PC-3 (cell line): ENCODE data around the gene ABCG2. TPM values are rescaled to one million over a fixed set of nuclear protein-coding genes. Genes with fewer than 3 reads are reported as not detected.

Experiments used
- ATAC-seq: fragments of 200-7000 bp; cut with Tn5 transposase; 2 replicates; pipeline ENCODE4 v1.9.1; 2020; ENCODE audit warnings: mild to moderate bottlenecking, moderate library complexity
- BruUV-seq: library from RNA; stranded (reverse); fragments of 400-500 nt; replicated peaks from 2 replicates; lab custom pipeline; 2021; lab: Mats Ljungman, UMichigan
- CTCF ChIA-PET: fragments of 300-600 bp; sonication (Branson Sonifier 250); formaldehyde crosslinking; loops from one replicate; lab custom pipeline; 2022; ENCODE audit warnings: antibody characterized with exemption; lab: Charles Lee
- POLR2A ChIA-PET: fragments of 300-600 bp; sonication (Branson Sonifier 250); formaldehyde crosslinking; loops from one replicate; lab custom pipeline; 2022; ENCODE audit warnings: antibody characterized with exemption; ENCODE audit not compliant: unreplicated experiment; lab: Charles Lee
- DNase-seq: peaks from one replicate; pipeline ENCODE4 v3.0.0-alpha.2; 2015
- H2AFZ ChIP-seq: fragments of 300-600 bp; sonication (generic); 2 replicates; pipeline ENCODE4 v1.6.0; 2016; ENCODE audit warnings: antibody characterized with exemption, low read length
- H3F3A ChIP-seq: fragments of 300-600 bp; sonication (generic); one replicate; pipeline ENCODE4 v1.6.0; 2017; ENCODE audit warnings: antibody characterized with exemption, low read length, control low read depth, mild to moderate bottlenecking; ENCODE audit not compliant: unreplicated experiment
- H3K27ac ChIP-seq: fragments of 300-600 bp; sonication (generic); 2 replicates; pipeline ENCODE4 v1.5.1; 2016; ENCODE audit warnings: mild to moderate bottlenecking, low read length
- H3K27me3 ChIP-seq: fragments of 300-600 bp; sonication (generic); 2 replicates; pipeline ENCODE4 v1.6.1; 2016; ENCODE audit warnings: low read length, mixed read lengths
- H3K36me3 ChIP-seq: fragments of 300-600 bp; sonication (generic); 2 replicates; pipeline ENCODE4 v1.6.1; 2016; ENCODE audit warnings: low read depth, mixed run types, low read length, mixed read lengths
- H3K4me1 ChIP-seq: fragments of 300-600 bp; sonication (generic); 2 replicates; pipeline ENCODE4 v1.5.1; 2016; ENCODE audit warnings: low read length; ENCODE audit not compliant: insufficient read depth
- H3K4me2 ChIP-seq: fragments of 300-600 bp; sonication (generic); 2 replicates; pipeline ENCODE4 v1.6.0; 2016; ENCODE audit warnings: low read length
- H3K4me3 ChIP-seq: fragments of 300-600 bp; sonication (generic); 2 replicates; pipeline ENCODE4 v1.5.1; 2016; ENCODE audit warnings: mild to moderate bottlenecking, low read length, mixed read lengths
- H3K79me2 ChIP-seq: fragments of 300-600 bp; sonication (generic); 2 replicates; pipeline ENCODE4 v1.6.1; 2017; ENCODE audit warnings: low read length, mixed read lengths
- H3K9ac ChIP-seq: fragments of 300-600 bp; sonication (generic); 2 replicates; pipeline ENCODE4 v1.6.0; 2016; ENCODE audit warnings: mild to moderate bottlenecking, low read length
- H3K9me2 ChIP-seq: fragments of 300-600 bp; sonication (generic); replicated peaks from 2 replicates; pipeline ENCODE4 v1.6.1; 2016; ENCODE audit warnings: mixed run types, low read length, mixed read lengths
- H3K9me3 ChIP-seq: fragments of 300-600 bp; sonication (generic); 2 replicates; pipeline ENCODE4 v1.6.1; 2016; ENCODE audit warnings: low read length, mixed read lengths
- H4K20me1 ChIP-seq: fragments of 300-600 bp; sonication (generic); 2 replicates; pipeline ENCODE4 v1.6.1; 2016; ENCODE audit warnings: low read length, mixed read lengths
- CTCF ChIP-seq: fragments of 300-600 bp; sonication (generic); conservative IDR thresholded peaks from 2 replicates; pipeline ENCODE4 v1.5.1; 2017; ENCODE audit warnings: antibody characterized with exemption, low read depth, mild to moderate bottlenecking, low read length
- EZH2 ChIP-seq: fragments of 300-600 bp; sonication (generic); IDR thresholded peaks from one replicate; pipeline ENCODE4 v1.6.1; 2017; ENCODE audit warnings: antibody characterized with exemption, mild to moderate bottlenecking, low read length; ENCODE audit not compliant: unreplicated experiment
- EZH2phosphoT487 ChIP-seq: fragments of 300-600 bp; sonication (generic); IDR thresholded peaks from 2 replicates; pipeline ENCODE4 v1.6.1; 2018; ENCODE audit warnings: mild to moderate bottlenecking, antibody characterized with exemption, low read length, borderline replicate concordance
- intact Hi-C: fragments of 100-400 bp; cut with micrococcal nuclease; formaldehyde crosslinking; loops from 2 replicates; pipeline ENCODE4 v1.9.0; 2023
- total RNA-seq: library from RNA; depleted of rRNA; stranded (reverse); fragments of >200 nt; gene quantifications from 2 replicates; pipeline ENCODE4 v1.2.3, GENCODE V29; 2014

ABCG2 gene
- total RNA-seq, 1 experiment from 2014 or later: not detected

DNA sequence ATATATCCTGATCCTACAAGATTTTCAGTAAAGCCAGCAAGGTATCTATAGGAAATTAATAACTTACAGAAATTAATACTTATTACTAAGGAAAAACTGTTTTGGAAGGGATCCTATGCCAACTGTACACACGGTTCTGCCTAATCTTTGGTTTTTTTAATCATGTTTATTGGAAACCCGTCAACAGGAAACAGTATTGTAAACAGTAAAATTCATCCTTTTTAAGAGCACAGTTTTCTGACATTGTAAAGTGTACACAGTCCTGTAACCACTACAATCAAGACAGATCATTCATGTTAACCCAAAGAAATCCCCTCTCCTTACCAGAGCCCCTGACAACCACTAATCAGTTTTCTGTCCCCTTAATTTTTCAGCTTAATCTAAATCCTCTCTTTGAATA is 9.9 kb downstream of the ABCG2 start:
- DNase-seq (no peak), ATAC-seq (no peak)
- ChIA-PET POLR2A (no interaction called here), CTCF (no interaction called here)
- intact Hi-C loops: no loop called here
- Histone ChIP-seq H3K79me2 (no peaks in the 10 kb centered on the region), H2AFZ (no peak overlapping the region), H3K27ac (no peak overlapping the region), H3K4me3 (no peak overlapping the region), H4K20me1 (no peaks in the 10 kb centered on the region), H3K4me2 (no peak overlapping the region), H3K9me3 (no peaks in the 10 kb centered on the region), H3K36me3 (no peaks in the 10 kb centered on the region), H3K9ac (no peak overlapping the region), H3K4me1 (peaks cover 39% of the 10 kb centered on the region), H3K9me2 (no peaks in the 10 kb centered on the region), H3F3A (no peaks in the 10 kb centered on the region), H3K27me3 (no peaks in the 10 kb centered on the region)
- TF ChIP-seq EZH2phosphoT487: no peak
- TF ChIP-seq EZH2: no peak
- no peak for TF ChIP-seq CTCF
- no TSS peak for BruUV-seq

DNA sequence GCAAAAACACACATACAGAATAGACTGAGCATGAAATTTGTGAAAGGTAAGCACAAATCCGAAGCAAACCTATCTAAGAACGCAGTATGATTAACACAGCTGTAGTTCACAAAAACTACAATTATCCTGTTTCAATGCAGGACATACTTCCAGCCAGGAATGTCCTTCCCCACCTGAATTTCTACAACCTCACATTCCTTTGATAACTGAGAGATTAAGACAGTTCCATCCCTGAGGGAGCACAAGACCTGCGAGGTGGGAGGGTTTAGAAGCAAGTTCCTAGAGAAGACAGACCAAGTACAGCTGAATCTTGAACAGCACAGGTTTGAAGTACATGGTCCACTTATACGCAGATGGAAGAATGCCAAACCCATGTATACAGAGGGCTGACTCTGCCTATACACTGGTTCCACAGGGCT is 10.6 kb downstream of the ABCG2 start:
- no peaks in the 10 kb centered on the region for H3K79me2 ChIP-seq
- TF ChIP-seq EZH2phosphoT487 (no peak), EZH2 (no peak), CTCF (no peak)
- no peaks in the 10 kb centered on the region for H3K27me3 ChIP-seq
- H3K9me2 ChIP-seq: no peaks in the 10 kb centered on the region
- H3K9ac ChIP-seq: no peak overlapping the region
- H3K4me1 ChIP-seq: peaks cover 45% of the 10 kb centered on the region
- peak overlapping the region; percentile 9; the same call in 1 of the 2 replicates for H3K4me2 ChIP-seq
- H3K27ac ChIP-seq: no peak overlapping the region
- no peaks in the 10 kb centered on the region for H3F3A ChIP-seq
- POLR2A ChIA-PET: no interaction called here
- H2AFZ ChIP-seq: no peak overlapping the region
- BruUV-seq: no TSS peak
- H4K20me1 ChIP-seq: no peaks in the 10 kb centered on the region
- H3K4me3 ChIP-seq: no peak overlapping the region
- CTCF ChIA-PET: no interaction called here
- DNase-seq: peak; percentile 31
- H3K36me3 ChIP-seq: no peaks in the 10 kb centered on the region
- H3K9me3 ChIP-seq: no peaks in the 10 kb centered on the region
- ATAC-seq: no peak; the same call in 1 of the 2 replicates
- intact Hi-C loops: no loop called here

DNA sequence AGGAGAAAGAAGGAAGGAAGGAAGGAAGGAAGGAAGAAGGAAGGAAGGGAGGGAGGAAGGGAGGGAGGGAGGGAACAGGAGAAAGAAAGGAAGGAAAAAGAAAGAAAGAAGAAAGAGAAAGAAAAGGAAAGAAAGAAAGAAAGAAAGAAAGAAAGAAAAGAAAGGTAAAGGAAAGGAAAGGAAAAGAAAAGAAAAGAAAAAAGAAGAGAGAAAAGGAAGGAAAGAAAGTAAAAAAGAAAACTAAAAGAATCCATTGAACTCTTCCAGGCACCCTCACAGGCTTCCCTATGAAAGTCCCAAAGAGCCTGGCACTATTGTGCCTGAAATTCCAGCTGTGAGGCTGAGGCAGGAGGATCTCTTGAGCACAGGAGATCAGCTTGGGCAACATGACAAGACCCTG is 11.5 kb downstream of the ABCG2 start:
- no peaks in the 10 kb centered on the region for H3K9me2 ChIP-seq
- ATAC-seq (no peak), DNase-seq (no peak)
- H3K27me3 ChIP-seq: no peaks in the 10 kb centered on the region
- H3K4me2 ChIP-seq: 0 out of 2 replicates have a peak overlapping the region, but pooled peaks have one; percentile 2
- no peak overlapping the region for H3K4me3 ChIP-seq
- no peak overlapping the region for H3K27ac ChIP-seq
- intact Hi-C loops: no loop called here
- no peaks in the 10 kb centered on the region for H3F3A ChIP-seq
- no peak overlapping the region for H2AFZ ChIP-seq
- CTCF ChIA-PET: no interaction called here
- no peaks in the 10 kb centered on the region for H3K36me3 ChIP-seq
- no peaks in the 10 kb centered on the region for H4K20me1 ChIP-seq
- H3K4me1 ChIP-seq: peaks cover 49% of the 10 kb centered on the region
- no peaks in the 10 kb centered on the region for H3K79me2 ChIP-seq
- H3K9ac ChIP-seq: no peak overlapping the region
- POLR2A ChIA-PET: no interaction called here
- no peak for TF ChIP-seq CTCF
- no peak for TF ChIP-seq EZH2
- TF ChIP-seq EZH2phosphoT487: no peak
- no peaks in the 10 kb centered on the region for H3K9me3 ChIP-seq
- BruUV-seq: no TSS peak
